Measurements from ENCODE around the gene BPIFB6.
"Not testable (repeated sequence)": the region's sequence is repeated elsewhere in the genome, so short reads cannot be mapped to it uniquely, and the experiment has no call there.

DNA sequence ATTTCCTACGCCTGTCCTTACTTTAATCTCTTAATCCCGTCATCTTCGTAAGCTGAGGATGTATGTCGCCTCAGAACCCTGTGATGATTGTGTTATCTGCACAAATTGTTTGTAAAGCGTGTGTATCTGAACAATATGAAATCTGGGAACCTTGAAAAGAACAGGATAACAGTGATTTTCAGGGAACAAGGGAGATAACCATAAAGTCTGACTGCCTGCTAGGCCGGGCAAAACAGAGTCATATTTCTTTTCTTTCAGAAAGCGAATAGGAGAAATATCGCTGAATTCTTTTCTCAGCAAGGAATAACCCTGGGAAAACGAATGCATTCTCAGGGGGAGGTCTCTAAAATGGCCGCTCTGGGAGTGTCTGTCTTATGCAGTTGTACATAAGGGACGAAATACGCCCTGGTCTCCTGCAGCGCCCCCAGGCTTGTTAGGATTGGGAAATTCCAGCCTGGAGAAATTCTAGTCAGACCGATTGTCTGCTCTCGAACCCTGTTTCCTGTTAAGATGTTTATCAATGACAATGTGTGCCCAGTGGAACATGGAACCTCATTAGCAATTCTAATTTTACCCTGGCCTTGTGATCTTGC is 13.8 kb downstream of the BPIFB6 start:
- TF ChIP-seq, protein P1, sequence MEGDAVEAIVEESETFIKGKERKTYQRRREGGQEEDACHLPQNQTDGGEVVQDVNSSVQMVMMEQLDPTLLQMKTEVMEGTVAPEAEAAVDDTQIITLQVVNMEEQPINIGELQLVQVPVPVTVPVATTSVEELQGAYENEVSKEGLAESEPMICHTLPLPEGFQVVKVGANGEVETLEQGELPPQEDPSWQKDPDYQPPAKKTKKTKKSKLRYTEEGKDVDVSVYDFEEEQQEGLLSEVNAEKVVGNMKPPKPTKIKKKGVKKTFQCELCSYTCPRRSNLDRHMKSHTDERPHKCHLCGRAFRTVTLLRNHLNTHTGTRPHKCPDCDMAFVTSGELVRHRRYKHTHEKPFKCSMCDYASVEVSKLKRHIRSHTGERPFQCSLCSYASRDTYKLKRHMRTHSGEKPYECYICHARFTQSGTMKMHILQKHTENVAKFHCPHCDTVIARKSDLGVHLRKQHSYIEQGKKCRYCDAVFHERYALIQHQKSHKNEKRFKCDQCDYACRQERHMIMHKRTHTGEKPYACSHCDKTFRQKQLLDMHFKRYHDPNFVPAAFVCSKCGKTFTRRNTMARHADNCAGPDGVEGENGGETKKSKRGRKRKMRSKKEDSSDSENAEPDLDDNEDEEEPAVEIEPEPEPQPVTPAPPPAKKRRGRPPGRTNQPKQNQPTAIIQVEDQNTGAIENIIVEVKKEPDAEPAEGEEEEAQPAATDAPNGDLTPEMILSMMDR (IDR thresholded peaks at IDR 0.05), result not testable (repeated sequence)
- not testable (repeated sequence) for TF ChIP-seq SIN3A (IDR thresholded peaks at IDR 0.05; ENCODE audit: borderline replicate concordance, insufficient read depth, low read depth, low read length)

Data from Panc1 (cell line).